Colonic mucosa (tissue), 4 donors: ENCODE data around the gene PLXNA3. TPM values are rescaled to one million over a fixed set of nuclear protein-coding genes. Genes with fewer than 3 reads are reported as not detected.

ENCODE experiments used
- DNase-seq: peaks from one replicate; pipeline ENCODE4 v3.0.0-alpha.2; 2020
- H3K27ac ChIP-seq: fragments of 200-600 bp; one replicate; pipeline ENCODE4 v1.8.0; 2021
- H3K27me3 ChIP-seq: fragments of 200-600 bp; one replicate; pipeline ENCODE4 v1.8.0; 2021
- H3K36me3 ChIP-seq: fragments of 200-600 bp; one replicate; pipeline ENCODE4 v1.8.0; 2021
- H3K4me1 ChIP-seq: fragments of 200-600 bp; one replicate; pipeline ENCODE4 v1.8.0; 2021; ENCODE audit warnings: mild to moderate bottlenecking
- H3K4me3 ChIP-seq: fragments of 200-600 bp; one replicate; pipeline ENCODE4 v1.8.0; 2021
- H3K9ac ChIP-seq, 2 donors: one replicate each; pipeline ENCODE4 v1.7.0; 2013; ENCODE audit warnings: control low read depth in 2 of 2, low read depth in 2 of 2, low read length in 2 of 2
- H3K9me3 ChIP-seq: fragments of 200-600 bp; one replicate; pipeline ENCODE4 v1.8.0; 2021
- intact Hi-C: fragments of 100-400 bp; cut with DNase I; formaldehyde crosslinking; loops from one replicate; pipeline ENCODE4 v1.14.1; 2022
- total RNA-seq, 2 donors: library from RNA; stranded (reverse); fragmentation: NEBNext Ultra II Directional in 1 of 2; extraction: Animal tissue kit (Norgen Biotek cat#: 25700) in 1 of 2; gene quantifications; one replicate each; pipeline ENCODE4 v1.2.1, GENCODE V29; 2021
- TF ChIP-seq, protein P1 (sequence below): fragments of 200-600 bp; IDR thresholded peaks from one replicate; pipeline ENCODE4 v1.8.0; 2022; ENCODE audit warnings: antibody characterized with exemption, mild to moderate bottlenecking
- donor health status: healthy.
- donor health status: DM: no; HTN: no; CAD: no.
- donor health status: DM: no; HTN: no; CAD: no.

PLXNA3 gene
- total RNA-seq, 2 donors from 2014 or later, result 37.7 to 43.9 TPM

DNA sequence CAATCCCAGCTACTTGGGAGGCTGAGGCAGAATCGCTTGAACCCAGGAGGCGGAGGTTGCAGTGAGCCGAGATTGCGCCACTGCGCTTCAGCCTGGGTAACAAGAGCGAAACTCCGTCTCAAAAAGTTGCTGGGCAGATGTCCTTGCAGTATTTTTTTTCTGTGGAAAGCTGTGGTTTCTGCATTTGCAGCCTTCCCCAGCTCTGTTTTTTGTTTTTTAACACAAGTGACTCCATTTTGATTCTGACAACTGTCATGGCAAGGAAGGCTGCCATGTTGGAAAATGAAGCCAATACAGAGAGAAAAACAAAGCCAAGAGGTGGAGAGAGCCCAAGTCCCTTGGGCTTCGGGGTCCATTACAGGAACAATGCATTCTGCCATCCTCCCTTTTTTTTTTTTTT lies 44.0 kb downstream of the PLXNA3 start:
- TF ChIP-seq, protein P1, sequence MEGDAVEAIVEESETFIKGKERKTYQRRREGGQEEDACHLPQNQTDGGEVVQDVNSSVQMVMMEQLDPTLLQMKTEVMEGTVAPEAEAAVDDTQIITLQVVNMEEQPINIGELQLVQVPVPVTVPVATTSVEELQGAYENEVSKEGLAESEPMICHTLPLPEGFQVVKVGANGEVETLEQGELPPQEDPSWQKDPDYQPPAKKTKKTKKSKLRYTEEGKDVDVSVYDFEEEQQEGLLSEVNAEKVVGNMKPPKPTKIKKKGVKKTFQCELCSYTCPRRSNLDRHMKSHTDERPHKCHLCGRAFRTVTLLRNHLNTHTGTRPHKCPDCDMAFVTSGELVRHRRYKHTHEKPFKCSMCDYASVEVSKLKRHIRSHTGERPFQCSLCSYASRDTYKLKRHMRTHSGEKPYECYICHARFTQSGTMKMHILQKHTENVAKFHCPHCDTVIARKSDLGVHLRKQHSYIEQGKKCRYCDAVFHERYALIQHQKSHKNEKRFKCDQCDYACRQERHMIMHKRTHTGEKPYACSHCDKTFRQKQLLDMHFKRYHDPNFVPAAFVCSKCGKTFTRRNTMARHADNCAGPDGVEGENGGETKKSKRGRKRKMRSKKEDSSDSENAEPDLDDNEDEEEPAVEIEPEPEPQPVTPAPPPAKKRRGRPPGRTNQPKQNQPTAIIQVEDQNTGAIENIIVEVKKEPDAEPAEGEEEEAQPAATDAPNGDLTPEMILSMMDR, result no peak
- Histone ChIP-seq H3K9ac (no peak overlapping the region), H3K27me3 (no peaks in the 10 kb centered on the region), H3K36me3 (no peaks in the 10 kb centered on the region), H3K4me3 (no peak overlapping the region), H3K9me3 (no peaks in the 10 kb centered on the region), H3K4me1 (no peaks in the 10 kb centered on the region), H3K27ac (no peak overlapping the region)
- intact Hi-C loops, result no loop called here
- DNase-seq, result no peak

DNA sequence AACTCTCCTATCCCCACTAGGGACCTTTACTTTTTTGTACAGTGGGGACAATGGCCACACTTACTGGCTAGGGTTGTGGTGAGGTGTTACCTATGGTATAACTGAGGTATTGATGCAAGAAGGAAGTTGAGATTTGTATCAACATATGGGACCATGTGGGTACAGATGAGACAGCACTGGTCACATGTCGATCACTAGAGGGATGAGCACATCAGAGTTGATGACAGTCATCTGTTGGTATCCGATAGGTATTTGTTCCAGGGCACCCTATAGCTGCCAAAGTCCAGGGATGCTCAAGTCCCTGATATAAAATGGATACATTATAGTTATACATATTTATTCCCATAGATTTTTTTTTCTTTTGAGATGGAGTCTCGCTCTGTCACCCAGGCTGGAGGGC lies 44.9 kb downstream of the PLXNA3 start:
- TF ChIP-seq, protein P1, result no peak
- H3K4me3 ChIP-seq, result no peak overlapping the region
- intact Hi-C loops, result no loop called here

DNA sequence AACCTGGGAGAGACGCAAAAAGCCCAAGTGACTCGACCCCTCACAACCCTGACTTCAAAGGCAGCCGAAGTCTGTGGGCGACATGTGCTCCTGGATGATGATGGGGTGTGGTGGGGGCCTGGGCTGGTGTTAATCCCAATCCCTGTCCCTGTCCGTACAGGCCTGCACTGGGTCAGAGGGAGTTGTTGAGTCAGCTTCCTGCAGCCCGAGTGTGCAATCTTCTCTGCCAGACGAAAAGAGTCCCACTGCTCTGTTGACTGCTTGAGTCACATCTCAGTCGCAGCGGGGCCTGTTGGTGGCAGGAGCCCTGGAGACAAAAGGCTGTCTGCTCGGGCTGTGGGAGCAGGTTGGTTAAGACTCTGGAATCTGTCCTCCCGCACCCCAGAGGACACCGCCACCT lies 47.7 kb downstream of the PLXNA3 start:
- H3K36me3 ChIP-seq, result no peaks in the 10 kb centered on the region
- no peak for DNase-seq
- no peaks in the 10 kb centered on the region for H3K27me3 ChIP-seq
- TF ChIP-seq, protein P1, result no peak
- H3K4me3 ChIP-seq, result no peak overlapping the region
- no peak overlapping the region for H3K27ac ChIP-seq
- no peaks in the 10 kb centered on the region for H3K9me3 ChIP-seq
- H3K4me1 ChIP-seq, result no peaks in the 10 kb centered on the region
- intact Hi-C loops, result no loop called here
- H3K9ac ChIP-seq, result no peak overlapping the region

More for the DNA sequence above, 44.9 kb downstream of the PLXNA3 start:
- Histone ChIP-seq H3K36me3 (no peaks in the 10 kb centered on the region), H3K27ac (no peak overlapping the region), H3K4me1 (no peaks in the 10 kb centered on the region), H3K9me3 (no peaks in the 10 kb centered on the region), H3K9ac (no peak overlapping the region), H3K27me3 (no peaks in the 10 kb centered on the region)
- no peak for DNase-seq

DNA sequence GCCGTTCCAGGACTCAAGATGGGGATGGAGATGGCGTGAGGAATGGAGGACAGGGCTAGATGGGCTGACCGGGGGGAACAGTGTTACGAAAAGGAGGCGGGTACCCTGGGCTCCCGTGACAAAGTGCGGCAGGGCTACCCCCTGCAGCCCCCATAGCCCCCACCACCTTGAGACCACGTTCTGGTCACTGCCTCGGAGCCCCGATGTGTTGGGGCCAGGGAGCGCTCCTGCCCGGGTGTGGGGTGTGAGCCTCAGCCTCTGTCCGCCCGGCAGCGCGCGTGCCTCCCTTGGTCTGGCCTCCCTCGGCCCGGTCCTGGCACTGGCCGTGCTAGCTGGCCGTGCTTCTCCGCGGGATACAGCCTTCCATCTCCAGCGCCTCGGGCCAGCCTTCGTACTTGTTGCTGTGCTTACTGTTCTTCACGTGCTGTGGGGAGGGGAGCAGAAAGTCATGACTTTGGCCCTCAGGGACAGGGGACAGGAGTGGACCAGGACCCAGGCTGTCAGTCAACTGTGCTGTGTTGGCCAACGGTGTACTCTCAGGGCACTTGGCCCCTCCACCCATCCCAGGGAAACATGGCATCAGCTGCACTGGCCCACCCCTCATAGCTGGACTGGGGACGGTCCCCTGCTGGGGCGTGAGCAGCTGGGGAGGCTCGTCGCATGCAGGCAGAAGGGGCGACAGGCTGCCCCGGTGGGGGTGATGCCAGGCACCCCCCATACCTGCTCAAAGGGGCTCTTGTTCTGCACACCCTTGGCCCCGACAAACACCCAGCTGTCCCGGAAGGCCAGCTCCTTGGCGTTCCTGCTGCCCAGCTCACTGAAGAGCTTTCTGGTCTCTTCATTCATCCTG lies 48.6 kb downstream of the PLXNA3 start:
- H3K4me3 ChIP-seq, result no peak overlapping the region
- no peak overlapping the region for H3K9ac ChIP-seq
- H3K36me3 ChIP-seq, result no peaks in the 10 kb centered on the region

DNA sequence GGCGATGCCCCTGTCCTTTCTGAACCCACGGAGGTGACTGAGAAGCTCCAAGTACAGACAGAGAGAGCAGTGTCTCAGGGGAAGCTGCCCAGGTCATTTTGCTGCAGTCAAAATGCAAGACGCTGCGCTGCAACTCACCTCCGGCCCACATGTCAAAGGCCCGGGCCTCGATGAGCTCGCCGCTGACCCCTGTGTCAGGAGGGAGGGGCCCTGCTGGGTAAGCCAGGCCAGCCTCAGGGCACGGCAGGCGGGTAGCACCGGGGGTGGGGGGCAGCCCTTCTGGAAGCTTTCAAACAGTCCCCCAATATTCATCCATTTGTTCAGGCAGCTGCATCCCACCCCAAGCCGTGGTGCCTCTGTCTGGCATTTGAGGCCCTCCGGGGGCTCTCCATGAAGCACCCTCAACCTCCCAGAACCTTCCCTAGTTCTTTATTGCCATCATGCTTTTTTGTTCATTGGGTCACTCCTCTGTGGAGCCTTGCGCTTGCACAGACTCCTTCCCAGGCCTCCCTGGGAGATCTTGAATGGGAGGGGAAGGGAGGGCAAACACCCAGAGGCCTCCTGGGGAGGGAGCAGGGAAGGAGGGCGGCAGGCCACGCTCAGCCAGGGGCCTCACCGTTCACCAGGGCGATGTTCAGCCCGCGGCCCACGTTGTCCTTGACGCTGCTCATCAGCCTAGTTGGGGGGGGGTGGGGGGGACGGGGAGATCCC lies 49.7 kb downstream of the PLXNA3 start:
- TF ChIP-seq, protein P1, result no peak
- H3K27ac ChIP-seq, result no peak overlapping the region
- no peaks in the 10 kb centered on the region for H3K36me3 ChIP-seq
- no peak overlapping the region for H3K9ac ChIP-seq
- no peak for DNase-seq
- intact Hi-C loops, result no loop called here
- no peak overlapping the region for H3K4me3 ChIP-seq
- no peaks in the 10 kb centered on the region for H3K27me3 ChIP-seq
- H3K4me1 ChIP-seq, result no peaks in the 10 kb centered on the region
- no peaks in the 10 kb centered on the region for H3K9me3 ChIP-seq

More for the DNA sequence above, 48.6 kb downstream of the PLXNA3 start:
- Histone ChIP-seq H3K4me1 (no peaks in the 10 kb centered on the region), H3K27me3 (no peaks in the 10 kb centered on the region), H3K27ac (no peak overlapping the region), H3K9me3 (no peaks in the 10 kb centered on the region)
- intact Hi-C loops, result no loop called here
- DNase-seq, result no peak
- TF ChIP-seq, protein P1, result no peak
